Measurements from ENCODE around the gene ZNFX1.

The ZNFX1 gene

DNA sequence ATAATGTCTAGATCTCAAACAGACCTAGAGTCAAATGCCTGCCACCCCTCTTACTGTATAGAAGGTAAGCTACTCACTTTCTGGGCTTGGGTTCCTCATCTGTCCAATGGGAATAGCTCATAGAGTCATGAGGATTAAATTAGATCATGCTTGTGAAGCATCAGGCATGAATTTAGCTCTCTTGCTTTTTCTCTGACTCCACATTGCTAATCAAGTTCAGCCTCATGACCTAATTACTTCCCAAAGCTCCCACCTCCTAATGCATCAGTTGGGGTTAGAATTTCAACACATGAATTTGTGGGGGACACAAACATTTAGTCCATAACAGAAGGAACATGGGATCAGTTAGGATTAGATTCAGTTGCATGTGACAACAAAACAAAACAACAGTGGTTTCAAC, 63.3 kb downstream of the ZNFX1 start:
- H3K27ac ChIP-seq (replicated peaks) = no peak overlapping the region
- TF ChIP-seq GABPA (IDR thresholded peaks at IDR 0.05; ENCODE audit: low read depth) (no peak), SPI1 (IDR thresholded peaks at IDR 0.05; ENCODE audit: borderline replicate concordance, low read depth) (no peak), POLR2AphosphoS5 (IDR thresholded peaks at IDR 0.05; ENCODE audit: low read depth) (no peak)
- TF ChIP-seq, protein P1, sequence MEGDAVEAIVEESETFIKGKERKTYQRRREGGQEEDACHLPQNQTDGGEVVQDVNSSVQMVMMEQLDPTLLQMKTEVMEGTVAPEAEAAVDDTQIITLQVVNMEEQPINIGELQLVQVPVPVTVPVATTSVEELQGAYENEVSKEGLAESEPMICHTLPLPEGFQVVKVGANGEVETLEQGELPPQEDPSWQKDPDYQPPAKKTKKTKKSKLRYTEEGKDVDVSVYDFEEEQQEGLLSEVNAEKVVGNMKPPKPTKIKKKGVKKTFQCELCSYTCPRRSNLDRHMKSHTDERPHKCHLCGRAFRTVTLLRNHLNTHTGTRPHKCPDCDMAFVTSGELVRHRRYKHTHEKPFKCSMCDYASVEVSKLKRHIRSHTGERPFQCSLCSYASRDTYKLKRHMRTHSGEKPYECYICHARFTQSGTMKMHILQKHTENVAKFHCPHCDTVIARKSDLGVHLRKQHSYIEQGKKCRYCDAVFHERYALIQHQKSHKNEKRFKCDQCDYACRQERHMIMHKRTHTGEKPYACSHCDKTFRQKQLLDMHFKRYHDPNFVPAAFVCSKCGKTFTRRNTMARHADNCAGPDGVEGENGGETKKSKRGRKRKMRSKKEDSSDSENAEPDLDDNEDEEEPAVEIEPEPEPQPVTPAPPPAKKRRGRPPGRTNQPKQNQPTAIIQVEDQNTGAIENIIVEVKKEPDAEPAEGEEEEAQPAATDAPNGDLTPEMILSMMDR (IDR thresholded peaks at IDR 0.05; ENCODE audit: insufficient read depth, low read length) = no peak
- TF ChIP-seq, protein P2, sequence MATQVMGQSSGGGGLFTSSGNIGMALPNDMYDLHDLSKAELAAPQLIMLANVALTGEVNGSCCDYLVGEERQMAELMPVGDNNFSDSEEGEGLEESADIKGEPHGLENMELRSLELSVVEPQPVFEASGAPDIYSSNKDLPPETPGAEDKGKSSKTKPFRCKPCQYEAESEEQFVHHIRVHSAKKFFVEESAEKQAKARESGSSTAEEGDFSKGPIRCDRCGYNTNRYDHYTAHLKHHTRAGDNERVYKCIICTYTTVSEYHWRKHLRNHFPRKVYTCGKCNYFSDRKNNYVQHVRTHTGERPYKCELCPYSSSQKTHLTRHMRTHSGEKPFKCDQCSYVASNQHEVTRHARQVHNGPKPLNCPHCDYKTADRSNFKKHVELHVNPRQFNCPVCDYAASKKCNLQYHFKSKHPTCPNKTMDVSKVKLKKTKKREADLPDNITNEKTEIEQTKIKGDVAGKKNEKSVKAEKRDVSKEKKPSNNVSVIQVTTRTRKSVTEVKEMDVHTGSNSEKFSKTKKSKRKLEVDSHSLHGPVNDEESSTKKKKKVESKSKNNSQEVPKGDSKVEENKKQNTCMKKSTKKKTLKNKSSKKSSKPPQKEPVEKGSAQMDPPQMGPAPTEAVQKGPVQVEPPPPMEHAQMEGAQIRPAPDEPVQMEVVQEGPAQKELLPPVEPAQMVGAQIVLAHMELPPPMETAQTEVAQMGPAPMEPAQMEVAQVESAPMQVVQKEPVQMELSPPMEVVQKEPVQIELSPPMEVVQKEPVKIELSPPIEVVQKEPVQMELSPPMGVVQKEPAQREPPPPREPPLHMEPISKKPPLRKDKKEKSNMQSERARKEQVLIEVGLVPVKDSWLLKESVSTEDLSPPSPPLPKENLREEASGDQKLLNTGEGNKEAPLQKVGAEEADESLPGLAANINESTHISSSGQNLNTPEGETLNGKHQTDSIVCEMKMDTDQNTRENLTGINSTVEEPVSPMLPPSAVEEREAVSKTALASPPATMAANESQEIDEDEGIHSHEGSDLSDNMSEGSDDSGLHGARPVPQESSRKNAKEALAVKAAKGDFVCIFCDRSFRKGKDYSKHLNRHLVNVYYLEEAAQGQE (IDR thresholded peaks at IDR 0.05; ENCODE audit: insufficient replicate concordance, low read depth) = no peak
- H3K27me3 ChIP-seq (ENCODE audit: insufficient read depth, poor library complexity, severe bottlenecking) = no peaks in the 10 kb centered on the region
- H3K4me3 ChIP-seq (replicated peaks; ENCODE audit: insufficient read depth, low read length) = no peak overlapping the region
- DNase-seq (ENCODE audit: low read depth in 1 of 2, low spot score in 1 of 2) = no peak

DNA sequence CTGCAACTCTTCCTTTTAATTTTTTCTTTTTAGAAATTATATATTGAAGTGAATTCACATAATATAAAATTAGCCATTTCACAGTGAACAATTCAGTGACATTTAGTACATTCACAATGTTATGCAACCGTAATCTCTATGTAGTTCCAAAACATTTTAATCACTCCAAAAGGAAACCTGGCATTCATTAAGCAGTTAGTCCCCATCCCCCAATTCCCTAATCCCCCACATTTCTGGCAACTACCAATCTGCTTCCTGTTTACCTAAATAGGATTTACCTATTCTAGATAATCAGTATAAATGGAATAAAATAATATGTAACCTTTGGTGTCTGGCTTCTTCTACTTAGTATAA, 67.1 kb downstream of the ZNFX1 start:
- Histone ChIP-seq H3K27ac (replicated peaks) (no peak overlapping the region), H3K27me3 (ENCODE audit: insufficient read depth, poor library complexity, severe bottlenecking) (no peaks in the 10 kb centered on the region), H3K4me3 (replicated peaks; ENCODE audit: insufficient read depth, low read length) (no peak overlapping the region)
- TF ChIP-seq GABPA (IDR thresholded peaks at IDR 0.05; ENCODE audit: low read depth) = no peak
- no peak for TF ChIP-seq SPI1 (IDR thresholded peaks at IDR 0.05; ENCODE audit: borderline replicate concordance, low read depth)
- TF ChIP-seq, protein P1 (IDR thresholded peaks at IDR 0.05; ENCODE audit: insufficient read depth, low read length) = no peak
- TF ChIP-seq, protein P2 (IDR thresholded peaks at IDR 0.05; ENCODE audit: insufficient replicate concordance, low read depth) = no peak
- TF ChIP-seq POLR2AphosphoS5 (IDR thresholded peaks at IDR 0.05; ENCODE audit: low read depth) = no peak
- DNase-seq (ENCODE audit: low read depth in 1 of 2, low spot score in 1 of 2) = no peak

DNA sequence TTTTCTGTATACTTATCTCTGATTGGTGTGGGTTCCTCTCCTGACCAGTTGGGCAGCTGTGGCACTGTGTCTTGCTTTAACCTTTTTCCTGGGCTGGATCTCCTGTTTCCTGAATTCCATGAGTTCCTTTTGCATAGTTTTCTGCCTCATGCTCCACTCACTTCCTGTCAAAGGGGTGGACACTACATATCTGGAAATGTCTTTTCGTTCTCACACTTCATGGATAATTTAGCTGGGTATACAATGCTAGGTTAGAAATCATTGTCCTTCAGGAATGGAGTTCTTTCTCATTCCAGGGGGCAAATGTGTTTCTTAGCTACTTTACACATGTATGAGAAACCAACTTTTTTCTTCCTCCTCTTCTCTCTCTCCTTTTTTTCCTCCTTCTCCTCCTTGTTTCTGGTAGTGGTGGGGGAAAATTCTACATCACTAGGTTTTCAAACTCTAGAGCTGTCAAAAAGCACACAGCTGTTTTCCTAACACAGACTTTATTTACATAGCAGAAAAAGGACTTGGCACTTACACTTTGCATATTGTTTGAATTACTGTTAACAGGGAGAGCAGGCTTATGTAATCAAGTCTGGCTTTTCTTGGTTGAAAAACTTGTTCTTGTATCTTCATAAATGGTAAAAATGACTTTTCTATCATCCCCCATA, 67.6 kb downstream of the ZNFX1 start:
- H3K27ac ChIP-seq (replicated peaks) = no peak overlapping the region
- no peak overlapping the region for H3K4me3 ChIP-seq (replicated peaks; ENCODE audit: insufficient read depth, low read length)
- TF ChIP-seq, protein P1 (IDR thresholded peaks at IDR 0.05; ENCODE audit: insufficient read depth, low read length) = no peak
- TF ChIP-seq GABPA (IDR thresholded peaks at IDR 0.05; ENCODE audit: low read depth) = no peak
- TF ChIP-seq, protein P2 (IDR thresholded peaks at IDR 0.05; ENCODE audit: insufficient replicate concordance, low read depth) = no peak
- no peak for TF ChIP-seq POLR2AphosphoS5 (IDR thresholded peaks at IDR 0.05; ENCODE audit: low read depth)
- no peak for TF ChIP-seq SPI1 (IDR thresholded peaks at IDR 0.05; ENCODE audit: borderline replicate concordance, low read depth)
- DNase-seq (ENCODE audit: low read depth in 1 of 2, low spot score in 1 of 2) = no peak
- H3K27me3 ChIP-seq (ENCODE audit: insufficient read depth, poor library complexity, severe bottlenecking) = no peaks in the 10 kb centered on the region
